ENCODE data around the gene MINDY3. TPM values are rescaled to one million over a fixed set of nuclear protein-coding genes. Genes with fewer than 3 reads are reported as not detected.
"Not testable (repeated sequence)": the region's sequence is repeated elsewhere in the genome, so short reads cannot be mapped to it uniquely, and the experiment has no call there.

The MINDY3 gene
- total and polyA plus RNA-seq, 2 donors (not counting 1 experiment from before 2014, with no cell fraction given): 11.6 to 29.3 TPM

GRCh38 chr10:15764892-15765454 lies 95.3 kb downstream of the MINDY3 start:
- H3K4me3 Mint-ChIP-seq: no peak overlapping the region
- Histone ChIP-seq H2AFZ (ENCODE audit: insufficient read depth, low read depth, low read length, poor library complexity, severe bottlenecking) (no peak overlapping the region), H3K4me3 (ENCODE audit: control extremely low read depth in 1 of 5, extremely low read depth in 1 of 5, insufficient read depth in 1 of 5, low read depth in 2 of 5, low read length in 4 of 5) (no peak overlapping the region), H3K9me3 (ENCODE audit: control extremely low read depth in 1 of 3, control insufficient read depth in 2 of 3, insufficient read depth in 1 of 3, low read length in 2 of 3) (peaks cover 0 to 14% (median 0%) of the 10 kb centered on the region in 3 donors), H3K9ac (ENCODE audit: low read length) (no peak overlapping the region), H3K27ac (ENCODE audit: low read length in 2 of 2) (no peak overlapping the region), H3K36me3 (replicated peaks in 1 of 2; ENCODE audit: control extremely low read depth in 1 of 2, control insufficient read depth in 1 of 2, extremely low read depth in 1 of 2, insufficient read depth in 2 of 2, low read length in 1 of 2) (no peaks in the 10 kb centered on the region), H3K4me2 (replicated peaks; ENCODE audit: low read depth, low read length, poor library complexity, severe bottlenecking) (no peak overlapping the region), H3K27me3 (replicated peaks in 1 of 4; ENCODE audit: control extremely low read depth in 1 of 4, control insufficient read depth in 3 of 4, insufficient read depth in 4 of 4, low read length in 3 of 4) (no peaks in the 10 kb centered on the region), H3K4me1 (ENCODE audit: control insufficient read depth in 2 of 2, insufficient read depth in 2 of 2, low read length in 2 of 2) (no peaks in the 10 kb centered on the region), H3K79me2 (ENCODE audit: control insufficient read depth, insufficient read depth, low read length) (no peaks in the 10 kb centered on the region), H4K20me1 (ENCODE audit: control insufficient read depth, insufficient read depth, low read length, poor library complexity, severe bottlenecking) (no peaks in the 10 kb centered on the region)
- TF ChIP-seq CTCF (IDR thresholded peaks at IDR 0.05): no peak
- no peak for TF ChIP-seq EZH2 (IDR thresholded peaks at IDR 0.05; ENCODE audit: borderline replicate concordance, insufficient read depth, low read depth, low read length, poor library complexity, severe bottlenecking)
- ATAC-seq (ENCODE audit: low read depth) (no peak), DNase-seq (no peak)
- peaks cover 3% of the 10 kb centered on the region for H3K27me3 Mint-ChIP-seq
- H3K4me1 Mint-ChIP-seq: no peaks in the 10 kb centered on the region
- peaks cover 3% of the 10 kb centered on the region for H3K9me3 Mint-ChIP-seq (ENCODE audit: insufficient read depth)
- H3K27ac Mint-ChIP-seq: no peak overlapping the region
- WGBS (ENCODE audit: insufficient coverage): 90% methylated on average over 2 of the region's 2 CpGs
- POLR2A ChIA-PET: no interaction called here
- intact Hi-C loops (cut with micrococcal nuclease): no loop called here
- CTCF ChIA-PET: no interaction called here

GRCh38 chr10:15763006-15763405 lies 97.3 kb downstream of the MINDY3 start:
- no peaks in the 10 kb centered on the region for H3K4me1 Mint-ChIP-seq
- intact Hi-C loops (cut with micrococcal nuclease): no loop called here
- Histone ChIP-seq H3K27ac (ENCODE audit: low read length in 2 of 2) (no peak overlapping the region), H3K4me3 (ENCODE audit: control extremely low read depth in 1 of 5, extremely low read depth in 1 of 5, insufficient read depth in 1 of 5, low read depth in 2 of 5, low read length in 4 of 5) (no peak overlapping the region), H3K4me1 (ENCODE audit: control insufficient read depth in 2 of 2, insufficient read depth in 2 of 2, low read length in 2 of 2) (no peaks in the 10 kb centered on the region), H3K9ac (ENCODE audit: low read length) (no peak overlapping the region), H3K36me3 (replicated peaks in 1 of 2; ENCODE audit: control extremely low read depth in 1 of 2, control insufficient read depth in 1 of 2, extremely low read depth in 1 of 2, insufficient read depth in 2 of 2, low read length in 1 of 2) (no peaks in the 10 kb centered on the region), H3K79me2 (ENCODE audit: control insufficient read depth, insufficient read depth, low read length) (no peaks in the 10 kb centered on the region), H4K20me1 (ENCODE audit: control insufficient read depth, insufficient read depth, low read length, poor library complexity, severe bottlenecking) (no peaks in the 10 kb centered on the region), H3K4me2 (replicated peaks; ENCODE audit: low read depth, low read length, poor library complexity, severe bottlenecking) (no peak overlapping the region), H3K9me3 (ENCODE audit: control extremely low read depth in 1 of 3, control insufficient read depth in 2 of 3, insufficient read depth in 1 of 3, low read length in 2 of 3) (peaks cover 0 to 14% (median 0%) of the 10 kb centered on the region in 3 donors), H2AFZ (ENCODE audit: insufficient read depth, low read depth, low read length, poor library complexity, severe bottlenecking) (no peak overlapping the region), H3K27me3 (replicated peaks in 1 of 4; ENCODE audit: control extremely low read depth in 1 of 4, control insufficient read depth in 3 of 4, insufficient read depth in 4 of 4, low read length in 3 of 4) (no peaks in the 10 kb centered on the region)
- ATAC-seq (ENCODE audit: low read depth): no peak
- over 99% methylated on average over 8 of the region's 8 CpGs for WGBS (ENCODE audit: insufficient coverage)
- no peak overlapping the region for H3K4me3 Mint-ChIP-seq
- no peak for DNase-seq
- no peak overlapping the region for H3K27ac Mint-ChIP-seq
- peaks cover 3% of the 10 kb centered on the region for H3K9me3 Mint-ChIP-seq (ENCODE audit: insufficient read depth)
- peaks cover 3% of the 10 kb centered on the region for H3K27me3 Mint-ChIP-seq
- no peak for TF ChIP-seq EZH2 (IDR thresholded peaks at IDR 0.05; ENCODE audit: borderline replicate concordance, insufficient read depth, low read depth, low read length, poor library complexity, severe bottlenecking)
- TF ChIP-seq CTCF (IDR thresholded peaks at IDR 0.05): no peak
- CTCF ChIA-PET: no interaction called here
- POLR2A ChIA-PET: no interaction called here

- H3K4me2 ChIP-seq (replicated peaks; ENCODE audit: low read depth, low read length, poor library complexity, severe bottlenecking); H3K9me3 Mint-ChIP-seq (ENCODE audit: insufficient read depth); H3K27me3 Mint-ChIP-seq; H3K79me2 ChIP-seq (ENCODE audit: control insufficient read depth, insufficient read depth, low read length); H3K27ac ChIP-seq (ENCODE audit: low read length in 2 of 2); H3K9ac ChIP-seq (ENCODE audit: low read length); H3K4me1 Mint-ChIP-seq; H3K4me1 ChIP-seq (ENCODE audit: control insufficient read depth in 2 of 2, insufficient read depth in 2 of 2, low read length in 2 of 2); ATAC-seq (ENCODE audit: low read depth); H3K27ac Mint-ChIP-seq; intact Hi-C loops (cut with micrococcal nuclease); H3K4me3 Mint-ChIP-seq; CTCF ChIA-PET; H3K4me3 ChIP-seq (ENCODE audit: control extremely low read depth in 1 of 5, extremely low read depth in 1 of 5, insufficient read depth in 1 of 5, low read depth in 2 of 5, low read length in 4 of 5); H2AFZ ChIP-seq (ENCODE audit: insufficient read depth, low read depth, low read length, poor library complexity, severe bottlenecking); H3K27me3 ChIP-seq (replicated peaks in 1 of 4; ENCODE audit: control extremely low read depth in 1 of 4, control insufficient read depth in 3 of 4, insufficient read depth in 4 of 4, low read length in 3 of 4); H3K36me3 ChIP-seq (replicated peaks in 1 of 2; ENCODE audit: control extremely low read depth in 1 of 2, control insufficient read depth in 1 of 2, extremely low read depth in 1 of 2, insufficient read depth in 2 of 2, low read length in 1 of 2); H4K20me1 ChIP-seq (ENCODE audit: control insufficient read depth, insufficient read depth, low read length, poor library complexity, severe bottlenecking); DNase-seq; POLR2A ChIA-PET: not testable (repeated sequence)
- peaks cover 0 to 14% (median 0%) of the 10 kb centered on the region in 3 donors for H3K9me3 ChIP-seq (ENCODE audit: control extremely low read depth in 1 of 3, control insufficient read depth in 2 of 3, insufficient read depth in 1 of 3, low read length in 2 of 3)
- 93% methylated on average over 5 of the region's 6 CpGs for WGBS (ENCODE audit: insufficient coverage)
Measured at GRCh38 chr10:15762239-15762638, 98.1 kb downstream of the MINDY3 start.
